OCI-LY3 (cell line): Measurements from ENCODE around the gene ZDHHC16.

Experiments used
- CTCF ChIP-seq: fragments of 200-600, 300-600 bp; sonication (generic); IDR thresholded peaks from 2 replicates; pipeline ENCODE4 v1.5.1; 2014; ENCODE audit warnings: antibody characterized with exemption, low read length, low read depth
- EZH2phosphoT487 ChIP-seq: fragments of 200-600 bp; shearing (Covaris generic); IDR thresholded peaks from 2 replicates; pipeline ENCODE4 v1.6.1; 2018; ENCODE audit warnings: antibody characterized with exemption, mixed run types, low read depth

DNA sequence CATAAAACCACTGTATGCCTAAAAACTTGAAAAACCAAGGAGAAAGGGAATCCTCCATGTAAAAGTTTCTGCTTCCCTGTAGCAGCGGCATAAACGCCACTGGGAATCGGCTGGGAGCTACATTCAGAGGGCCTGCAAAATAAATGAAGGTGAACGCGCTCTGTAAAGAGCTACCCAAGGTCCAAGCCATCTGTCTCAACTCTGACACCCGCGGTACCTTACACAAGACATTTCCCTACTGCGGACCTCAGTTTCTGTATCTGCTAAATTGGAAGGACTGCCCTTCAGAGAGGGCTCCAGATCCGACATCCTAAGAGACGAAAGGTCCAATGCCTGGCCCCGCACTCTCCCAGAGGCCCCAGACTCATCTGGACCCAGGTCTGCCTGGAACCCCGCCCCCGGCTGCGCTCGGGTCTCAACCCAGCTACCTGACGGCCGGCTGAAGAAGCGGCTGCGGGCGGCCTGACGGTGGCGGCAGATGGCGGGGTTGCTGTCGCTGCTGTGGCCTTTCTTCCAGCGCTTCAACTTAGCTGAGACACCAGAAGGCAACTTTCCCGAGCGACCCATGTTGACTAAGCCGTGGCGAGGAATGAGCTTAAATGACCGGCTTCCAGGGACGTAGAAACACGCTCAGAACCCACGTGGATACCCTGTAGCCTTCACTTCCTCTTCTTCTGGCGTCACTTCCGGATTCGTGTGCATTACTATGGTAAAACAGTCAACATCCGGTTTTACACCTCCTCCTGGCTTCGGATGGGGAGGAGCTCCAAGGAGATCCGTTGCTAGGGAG lies 45.1 kb upstream of the ZDHHC16 start, which contains the start of gene RRP12:
- TF ChIP-seq CTCF (no peak), EZH2phosphoT487 (no peak)
